BLaER1 treated with 17β-estradiol and CSF1 and Interleukin-3, amounts not matched to agents 10 nM and 100 nM (cell line): ENCODE results near the gene LACTBL1.

Experiments
- H3K27ac ChIP-seq, 11 experiments: shearing (Covaris generic); formaldehyde crosslinking; 2 replicates each; pipeline ENCODE4 v1.8.1; 2022
- H3K27me3 ChIP-seq, 11 experiments: shearing (Covaris generic); formaldehyde crosslinking; 2 replicates each; pipeline ENCODE4 v1.8.1; 2022
- H3K36me3 ChIP-seq, 11 experiments: shearing (Covaris generic); formaldehyde crosslinking; 2 replicates each; pipeline ENCODE4 v1.8.1; 2022
- H3K4me1 ChIP-seq, 10 experiments: shearing (Covaris generic); formaldehyde crosslinking; 2 replicates each; pipeline ENCODE4 v1.8.1; 2022
- H3K4me2 ChIP-seq, 11 experiments: shearing (Covaris generic); formaldehyde crosslinking; 2 replicates each; pipeline ENCODE4 v1.8.1; 2022
- H3K4me3 ChIP-seq, 10 experiments: shearing (Covaris generic); formaldehyde crosslinking; 2 replicates each; pipeline ENCODE4 v1.8.1; 2022
- H3K9ac ChIP-seq, 11 experiments: shearing (Covaris generic); formaldehyde crosslinking; 2 replicates each; pipeline ENCODE4 v1.8.1; 2022
- H3K9me3 ChIP-seq, 11 experiments: shearing (Covaris generic); formaldehyde crosslinking; replicated peaks in 1 of 11; 2 replicates each; pipeline ENCODE4 v1.8.1; 2022
- H4K20me1 ChIP-seq, 11 experiments: shearing (Covaris generic); formaldehyde crosslinking; 2 replicates each; pipeline ENCODE4 v1.8.1; 2022
- Cebpa-rat ChIP-seq, 11 experiments: shearing (Covaris generic); IDR thresholded peaks; 2 replicates each; pipeline ENCODE4 v1.8.1; 2022

LACTBL1 gene

DNA sequence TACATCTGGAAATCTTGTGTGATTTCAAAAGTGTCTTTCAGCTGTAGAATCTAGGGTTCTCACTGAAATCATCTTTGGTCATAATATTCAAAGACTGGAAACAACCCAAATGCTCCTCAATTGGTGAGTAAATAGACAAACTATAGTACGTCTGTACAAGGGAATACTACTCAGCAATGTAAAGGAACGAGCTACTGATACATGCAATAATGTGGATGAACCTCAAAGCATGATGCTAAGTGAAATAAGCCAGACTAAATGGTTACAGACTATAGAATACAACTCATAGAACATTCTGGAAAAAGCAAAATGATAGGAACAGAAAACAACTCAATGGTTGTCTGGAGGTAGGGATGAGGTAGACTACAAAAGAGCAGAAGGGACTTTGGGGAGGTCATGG, 2.6 kb downstream of the LACTBL1 start:
- no peak overlapping the region for H3K4me2 ChIP-seq

DNA sequence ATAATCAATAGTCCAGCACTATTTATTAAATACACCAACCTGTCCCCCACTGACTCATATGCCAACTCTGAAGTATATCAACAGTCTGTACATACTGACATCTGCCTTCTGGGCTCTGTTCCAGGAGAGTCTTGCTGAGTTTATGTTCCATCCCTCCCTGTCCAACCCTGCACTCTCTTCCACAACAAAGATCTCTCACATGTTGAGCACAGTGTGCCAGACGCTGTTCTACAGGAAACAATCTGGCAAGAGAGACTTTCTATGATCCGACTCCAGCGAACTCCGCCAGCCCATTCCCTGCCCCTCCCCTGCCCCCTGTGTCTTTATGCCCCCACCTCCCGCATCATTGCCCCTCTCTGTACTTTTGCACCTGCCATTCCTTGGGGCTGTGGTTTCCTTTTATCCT, 3.4 kb downstream of the LACTBL1 start:
- Histone ChIP-seq H3K4me2 (no peak overlapping the region), H3K9ac (no peak overlapping the region), H3K4me3 (no peak overlapping the region), H3K27ac (no peak overlapping the region), H3K36me3 (no peaks in the 10 kb centered on the region), H3K4me1 (no peaks in the 10 kb centered on the region), H3K9me3 (peaks cover 0 to 13% (median 11%) of the 10 kb centered on the region in 11 experiments; a peak in 17 of 22 replicates), H4K20me1 (no peaks in the 10 kb centered on the region), H3K27me3 (peaks cover 0 to 7% (median 0%) of the 10 kb centered on the region in 11 experiments; a peak in 1 of 22 replicates)
- TF ChIP-seq Cebpa-rat (IDR thresholded peaks at IDR 0.05), result no peak

More for the DNA sequence above, 2.6 kb downstream of the LACTBL1 start:
- Histone ChIP-seq H3K9ac (no peak overlapping the region), H3K9me3 (peaks cover 0 to 13% (median 11%) of the 10 kb centered on the region in 11 experiments; a peak in 17 of 22 replicates), H4K20me1 (no peaks in the 10 kb centered on the region), H3K27ac (no peak overlapping the region), H3K36me3 (no peaks in the 10 kb centered on the region), H3K27me3 (peaks cover 0 to 7% (median 0%) of the 10 kb centered on the region in 11 experiments; a peak in 1 of 22 replicates), H3K4me1 (peaks cover 0 to 1% (median 0%) of the 10 kb centered on the region in 10 experiments; a peak in 2 of 20 replicates), H3K4me3 (no peak overlapping the region)
- no peak for TF ChIP-seq Cebpa-rat (IDR thresholded peaks at IDR 0.05)

DNA sequence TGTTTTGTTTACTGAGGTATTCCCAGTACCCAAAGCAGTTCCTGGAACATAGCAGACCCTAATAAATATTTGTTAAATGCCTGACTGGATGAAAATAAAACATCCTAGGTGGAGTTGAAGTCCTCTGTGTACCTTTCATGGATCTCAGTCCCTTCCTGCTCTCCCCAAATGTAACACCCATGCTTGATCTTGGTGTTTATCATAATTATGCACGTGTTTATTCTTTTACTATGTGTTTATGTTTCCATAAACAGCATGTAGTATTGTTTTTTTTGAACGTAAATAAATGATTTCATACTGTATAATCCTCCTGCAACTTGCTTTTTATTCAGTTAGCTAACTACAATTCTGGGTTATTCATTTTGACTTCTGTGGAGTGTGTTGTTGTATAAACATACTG, 4.8 kb downstream of the LACTBL1 start:
- H3K4me3 ChIP-seq, result no peak overlapping the region
- H4K20me1 ChIP-seq, result no peaks in the 10 kb centered on the region
- no peak for TF ChIP-seq Cebpa-rat (IDR thresholded peaks at IDR 0.05)
- H3K9me3 ChIP-seq, result peaks cover 0 to 13% (median 11%) of the 10 kb centered on the region in 11 experiments; a peak in 17 of 22 replicates
- H3K36me3 ChIP-seq, result no peaks in the 10 kb centered on the region
- no peaks in the 10 kb centered on the region; a peak in 1 of 20 replicates for H3K4me1 ChIP-seq
- no peak overlapping the region for H3K9ac ChIP-seq
- no peak overlapping the region for H3K4me2 ChIP-seq
- H3K27me3 ChIP-seq, result peaks cover 0 to 7% (median 0%) of the 10 kb centered on the region in 11 experiments; a peak in 1 of 22 replicates
- no peak overlapping the region for H3K27ac ChIP-seq

DNA sequence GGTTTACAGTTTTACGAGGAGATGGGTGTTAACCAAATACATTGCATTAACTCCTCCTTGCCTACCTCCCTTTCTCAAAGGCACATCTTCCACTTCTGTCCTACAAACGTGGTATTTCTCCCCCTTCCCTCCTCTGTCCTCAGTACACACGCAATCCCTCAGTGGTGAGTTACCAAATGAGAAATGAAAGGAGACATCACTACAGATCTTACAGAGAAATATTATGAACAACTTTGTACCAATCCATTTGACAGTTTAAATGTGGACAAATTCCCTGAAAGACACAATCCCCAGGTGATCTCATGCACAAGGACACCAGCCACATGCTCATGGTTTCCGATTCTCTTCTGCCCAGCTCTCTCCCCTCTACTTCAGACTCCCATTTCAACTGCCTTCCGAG, 6.4 kb downstream of the LACTBL1 start:
- no peak for TF ChIP-seq Cebpa-rat (IDR thresholded peaks at IDR 0.05)
- H3K27ac ChIP-seq, result no peak overlapping the region
- no peak overlapping the region for H3K4me2 ChIP-seq
- no peaks in the 10 kb centered on the region for H3K36me3 ChIP-seq
- H3K4me1 ChIP-seq, result peaks cover 0 to 5% (median 0%) of the 10 kb centered on the region in 10 experiments; a peak in 2 of 20 replicates
- H4K20me1 ChIP-seq, result no peaks in the 10 kb centered on the region
- H3K9ac ChIP-seq, result no peak overlapping the region
- H3K4me3 ChIP-seq, result no peak overlapping the region
- peaks cover 0 to 7% (median 0%) of the 10 kb centered on the region in 11 experiments; a peak in 1 of 22 replicates for H3K27me3 ChIP-seq
- H3K9me3 ChIP-seq, result peaks cover 0 to 13% (median 11%) of the 10 kb centered on the region in 11 experiments; a peak in 17 of 22 replicates

GRCh38 chr1:22963044-22963677, 9.5 kb downstream of the LACTBL1 start:
- H3K4me2 ChIP-seq, result no peak overlapping the region
- no peak overlapping the region for H3K27ac ChIP-seq
- H3K4me1 ChIP-seq, result peaks cover 0 to 5% (median 0%) of the 10 kb centered on the region in 10 experiments; a peak in 2 of 20 replicates
- H4K20me1 ChIP-seq, result no peaks in the 10 kb centered on the region
- H3K4me3 ChIP-seq, result no peak overlapping the region
- no peak overlapping the region for H3K9ac ChIP-seq
- H3K9me3 ChIP-seq, result peaks cover 0 to 13% (median 11%) of the 10 kb centered on the region in 11 experiments; a peak in 17 of 22 replicates
- no peak for TF ChIP-seq Cebpa-rat (IDR thresholded peaks at IDR 0.05)
- H3K27me3 ChIP-seq, result no peaks in the 10 kb centered on the region
- no peaks in the 10 kb centered on the region for H3K36me3 ChIP-seq

- no peak overlapping the region for H3K4me3 ChIP-seq
- peaks cover 0 to 13% (median 11%) of the 10 kb centered on the region in 11 experiments; a peak in 17 of 22 replicates for H3K9me3 ChIP-seq
- H3K4me1 ChIP-seq, result peaks cover 0 to 5% (median 0%) of the 10 kb centered on the region in 10 experiments; a peak in 2 of 20 replicates
- no peaks in the 10 kb centered on the region for H4K20me1 ChIP-seq
- TF ChIP-seq Cebpa-rat (IDR thresholded peaks at IDR 0.05), result no peak
- H3K36me3 ChIP-seq, result no peaks in the 10 kb centered on the region
- H3K9ac ChIP-seq, result no peak overlapping the region
- H3K4me2 ChIP-seq, result no peak overlapping the region
- H3K27me3 ChIP-seq, result no peaks in the 10 kb centered on the region
- H3K27ac ChIP-seq, result no peak overlapping the region
These were observed 10.1 kb downstream of the LACTBL1 start for GRCh38 chr1:22962558-22962957.

GRCh38 chr1:22959545-22960360, 12.9 kb downstream of the LACTBL1 start:
- no peak overlapping the region for H3K9ac ChIP-seq
- H4K20me1 ChIP-seq, result 0 out of 22 replicates have a peak, but pooled peaks cover 0 to 3% (median 0%) of the 10 kb centered on the region in 11 experiments
- H3K4me2 ChIP-seq, result no peak overlapping the region
- H3K4me3 ChIP-seq, result no peak overlapping the region
- H3K27ac ChIP-seq, result no peak overlapping the region
- no peaks in the 10 kb centered on the region for H3K36me3 ChIP-seq
- no peaks in the 10 kb centered on the region for H3K27me3 ChIP-seq
- no peak for TF ChIP-seq Cebpa-rat (IDR thresholded peaks at IDR 0.05)
- H3K9me3 ChIP-seq, result no peaks in the 10 kb centered on the region
- peaks cover 0 to 5% (median 0%) of the 10 kb centered on the region in 10 experiments; a peak in 3 of 20 replicates for H3K4me1 ChIP-seq

GRCh38 chr1:22958556-22958955, 14.1 kb downstream of the LACTBL1 start:
- Histone ChIP-seq H4K20me1 (0 out of 22 replicates have a peak, but pooled peaks cover 0 to 3% (median 0%) of the 10 kb centered on the region in 11 experiments), H3K9ac (no peak overlapping the region), H3K4me2 (no peak overlapping the region), H3K27ac (no peak overlapping the region), H3K36me3 (no peaks in the 10 kb centered on the region), H3K9me3 (no peaks in the 10 kb centered on the region; a peak in 1 of 22 replicates), H3K4me3 (no peak overlapping the region), H3K27me3 (no peaks in the 10 kb centered on the region), H3K4me1 (peaks cover 0 to 5% (median 0%) of the 10 kb centered on the region in 10 experiments; a peak in 3 of 20 replicates)
- no peak for TF ChIP-seq Cebpa-rat (IDR thresholded peaks at IDR 0.05)

DNA sequence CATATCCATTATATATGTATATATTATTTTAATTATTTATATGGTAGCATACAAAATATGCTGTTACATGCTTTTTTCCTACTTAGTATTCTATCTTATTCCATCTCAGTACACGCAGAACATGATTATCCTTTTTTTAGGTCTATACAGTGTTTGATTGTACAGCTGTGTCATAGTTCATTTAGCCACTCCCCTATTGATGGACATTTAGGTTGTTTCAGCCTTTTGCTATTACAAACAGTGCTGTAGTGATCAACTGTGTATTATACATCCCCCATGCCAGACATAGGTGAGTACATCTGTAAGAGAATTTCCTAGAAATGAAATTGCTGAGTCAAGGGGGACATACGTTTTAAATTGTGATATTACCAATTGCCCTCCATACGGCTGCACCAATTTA, 15.6 kb downstream of the LACTBL1 start:
- Histone ChIP-seq H3K27ac (no peak overlapping the region), H4K20me1 (0 out of 22 replicates have a peak, but pooled peaks cover 0 to 3% (median 0%) of the 10 kb centered on the region in 11 experiments), H3K4me2 (no peak overlapping the region), H3K27me3 (no peaks in the 10 kb centered on the region), H3K4me1 (peaks cover 0 to 4% (median 0%) of the 10 kb centered on the region in 10 experiments; a peak in 1 of 20 replicates), H3K36me3 (no peaks in the 10 kb centered on the region), H3K4me3 (no peak overlapping the region), H3K9ac (no peak overlapping the region), H3K9me3 (peaks cover 0 to 7% (median 0%) of the 10 kb centered on the region in 11 experiments; a peak in 1 of 22 replicates)
- no peak for TF ChIP-seq Cebpa-rat (IDR thresholded peaks at IDR 0.05)
